Measurements from ENCODE around the gene CYFIP1. TPM values are rescaled to one million over a fixed set of nuclear protein-coding genes. Genes with fewer than 3 reads are reported as not detected.

Gene CYFIP1
- polyA plus RNA-seq, 3 donors = 47.1 to 85.5 (median 63.8) TPM

- intact Hi-C loops (cut with micrococcal nuclease) = loop anchor here in 1 of 2 donors (5.0 kb wide), 1 partner anchor 198 kb away; the partner anchor contains the start of gene TUBGCP5
- peaks cover 37% of the 10 kb centered on the region for H3K4me1 Mint-ChIP-seq
- H3K27me3 Mint-ChIP-seq (ENCODE audit: low read depth in 3 of 3) = peaks cover 0 to 3% (median 0%) of the 10 kb centered on the region in 3 donors
These were observed 141.0 kb downstream of the CYFIP1 start for GRCh38 chr15:22839046-22839695.

More at GRCh38 chr15:22839046-22839695, 141.0 kb downstream of the CYFIP1 start:
- no peak for TF ChIP-seq CTCF (IDR thresholded peaks at IDR 0.05)
- no peaks in the 10 kb centered on the region for H3K27me3 ChIP-seq (ENCODE audit: control insufficient read depth in 2 of 2, insufficient read depth in 2 of 2, low read length in 2 of 2)
- WGBS (ENCODE audit: insufficient coverage) = 0% methylated on average over 5 of the region's 16 CpGs
- DNase-seq = peak in 2 of 3 donors; percentile 13 to 26
- peaks cover 57% of the 10 kb centered on the region for H3K79me2 ChIP-seq (ENCODE audit: insufficient read depth, low read length)
- Mint-ChIP-seq H3K4me3 (peak overlapping the region; percentile 88 to 94), H3K36me3 (peaks cover 11 to 23% of the 10 kb centered on the region in 2 donors), H3K9me3 (no peaks in the 10 kb centered on the region), H3K27ac (peak overlapping the region; percentile 87 to 95 (median 95))
- no peaks in the 10 kb centered on the region for H3K9me3 ChIP-seq (replicated peaks in 1 of 2; ENCODE audit: control insufficient read depth in 1 of 2, insufficient read depth in 1 of 2, low read length in 2 of 2)
- H3K4me1 ChIP-seq (ENCODE audit: control insufficient read depth in 1 of 2, insufficient read depth in 2 of 2, low read length in 2 of 2) = peaks cover 16 to 22% of the 10 kb centered on the region in 2 donors
- H3K4me3 ChIP-seq (replicated peaks in 1 of 3; ENCODE audit: low read depth in 2 of 3, low read length in 3 of 3) = peak overlapping the region; percentile 88 to 98 (median 93)
- peak overlapping the region; percentile 93 for H3K4me2 ChIP-seq (replicated peaks; ENCODE audit: extremely low read depth, low read length, poor library complexity, severe bottlenecking)
- H3K36me3 ChIP-seq (replicated peaks in 1 of 2; ENCODE audit: control insufficient read depth in 1 of 2, insufficient read depth in 2 of 2, low read length in 2 of 2) = peaks cover 6 to 19% of the 10 kb centered on the region in 2 donors
- peak overlapping the region; percentile 91 for H3K9ac ChIP-seq (ENCODE audit: insufficient read depth, low read length, poor library complexity, severe bottlenecking)
- peak overlapping the region; percentile 83 for H2AFZ ChIP-seq (ENCODE audit: insufficient read depth, low read depth, low read length, poor library complexity, severe bottlenecking)
- H4K20me1 ChIP-seq (ENCODE audit: insufficient read depth, low read length) = peaks cover 44% of the 10 kb centered on the region
- H3K27ac ChIP-seq (ENCODE audit: low read depth in 1 of 2, low read length in 2 of 2) = peak overlapping the region; percentile 96
